Heart left ventricle (tissue), 16 donors: ENCODE results near the gene BICDL2. TPM values are rescaled to one million over a fixed set of nuclear protein-coding genes. Genes with fewer than 3 reads are reported as not detected.

ENCODE experiments used
- ATAC-seq, 4 donors: fragments of 200-7000 bp; cut with Tn5 transposase; one replicate each; pipeline ENCODE4 v1.9.1; 2020 to 2022; ENCODE audit warnings: moderate library complexity in 4 of 4, mild to moderate bottlenecking in 3 of 4, moderate number of reproducible peaks in 1 of 4
- DNase-seq, 5 donors: peaks; one replicate each; pipeline ENCODE4 v3.0.0-alpha.2; 2020
- H3K27ac ChIP-seq, 12 donors: fragments of 200-600 bp; sonication (generic) in 4 of 12; one replicate each; pipeline versions ENCODE4 v1.5.0 to v1.8.0; 2016 to 2022; ENCODE audit warnings: mild to moderate bottlenecking in 2 of 12
- H3K27me3 ChIP-seq, 9 donors: fragments of 200-600 bp; sonication (generic) in 2 of 9; one replicate each; pipeline versions ENCODE4 v1.5.1 to v1.8.0; 2016 to 2022; ENCODE audit warnings: mild to moderate bottlenecking in 3 of 9
- H3K36me3 ChIP-seq, 9 donors: fragments of 200-600 bp; sonication (generic) in 2 of 9; one replicate each; pipeline versions ENCODE4 v1.5.0 to v1.8.0; 2018 to 2022; ENCODE audit warnings: mild to moderate bottlenecking in 2 of 9
- H3K4me1 ChIP-seq, 12 donors: fragments of 200-600 bp; sonication (generic) in 4 of 12; one replicate each; pipeline versions ENCODE4 v1.5.0 to v1.8.0; 2016 to 2022; ENCODE audit warnings: mild to moderate bottlenecking in 3 of 12
- H3K4me3 ChIP-seq, 12 donors: fragments of 200-600 bp; sonication (generic) in 4 of 12; one replicate each; pipeline versions ENCODE4 v1.5.0 to v1.8.0; 2017 to 2022; ENCODE audit warnings: mild to moderate bottlenecking in 9 of 12, moderate library complexity in 4 of 12
- H3K9me3 ChIP-seq, 12 donors: fragments of 200-600 bp; sonication (generic) in 4 of 12; one replicate each; pipeline versions ENCODE4 v1.5.0 to v1.8.0; 2016 to 2022; ENCODE audit warnings: mild to moderate bottlenecking in 1 of 12
- CTCF ChIP-seq, 12 donors: fragments of 200-600 bp; sonication (generic) in 4 of 12; IDR thresholded peaks; one replicate each; pipeline versions ENCODE4 v1.5.0 to v1.8.0; 2018 to 2022; ENCODE audit warnings: antibody characterized with exemption in 12 of 12, mild to moderate bottlenecking in 5 of 12
- POLR2A ChIP-seq, 2 donors: fragments of 450-650 bp; IDR thresholded peaks; one replicate each; pipeline ENCODE4 v1.6.1; 2017; ENCODE audit warnings: antibody characterized with exemption in 2 of 2, mild to moderate bottlenecking in 2 of 2, moderate library complexity in 2 of 2
- WGBS, 4 donors: extraction: QIAGEN DNeasy Blood & Tissue Kit in 2 of 4; methylation state at CpG; one replicate each; pipeline versions ENCODE4 v1.1.5 to v1.1.7; 2013 to 2018; 5-methylcytosine and 5-hydroxymethylcytosine counted together
- intact Hi-C, 10 donors: fragments of 100-400 bp; cut with DNase I; formaldehyde crosslinking; loops; one replicate each; pipeline versions ENCODE4 v1.11.1 to v1.14.2; 2022
- polyA plus RNA-seq, 2 donors: library from polyadenylated mRNA; stranded (reverse); fragments of 200-250 nt; gene quantifications; one replicate each; pipeline ENCODE4 v1.2.3, GENCODE V29; 2013
- total RNA-seq, 9 donors: library from RNA; depleted of rRNA in 2 of 9; stranded (reverse); fragments of >200 nt in 2 of 9; fragmentation: NEBNext Ultra II Directional in 3 of 9; extraction: Animal tissue kit (Norgen Biotek cat#: 25700) in 3 of 9; gene quantifications; one replicate each; pipeline versions ENCODE4 v1.1.0 to v1.2.4, GENCODE V29; 2016 to 2023
- donor health status: ischemic (EF 13 %, LVEDD 7.1; RV severe dilation, severe dysfunction).
- donor health status: healthy with polysubstance abuse.
- donor health status: DM: no; HTN: yes; CAD: no.
- donor health status: DM: no; HTN: no; CAD: no.
- donor health status: ischemic (EF 25% LVEDD 6.9; RV normal size, moderate dysfunction).
- donor health status: ischemic (EF 25% LVEDD 5.7; RV mildly dilated, moderate dysfunction).
- donor health status: healthy.
- donor health status: DM: yes; HTN: yes; CAD: no.
- donor health status: ischemic (EF 35%, LVEDD 5.7; RV mildly dilated, moderate dysfunction).
- donor health status: nonischemic (EF 11% LVEDD 7.7; RV severe dilation, severe dysfunction).
- donor health status: DM: yes; HTN: yes; CAD: no.
- donor health status: PGD.
- donor health status: ischemic (EF 29% LVEDD 5.4; RV normal size, mild dysfunction).
- donor health status: nonischemic (EF 23%, LVEDD 6.1; RV moderate dilation, normal function).

BICDL2 gene
- total and polyA plus RNA-seq, 11 donors = 0.07 TPM; not detected in 10

- H3K36me3 ChIP-seq = no peaks in the 10 kb centered on the region
- peaks cover 0 to 47% (median 31%) of the 10 kb centered on the region in 12 donors for H3K4me1 ChIP-seq
- no peak for ATAC-seq
- 65 to 79% (median 75%) methylated on average over 4 of the region's 4 CpGs for WGBS, 4 donors
- no peak overlapping the region for H3K27ac ChIP-seq
- intact Hi-C loops = loop anchor here in 1 of 10 donors (2.0 to 5.0 kb wide), 2 partner anchors 55 to 70 kb away; partner anchors contain the start of gene FLYWCH1
- DNase-seq = no peak
- no peaks in the 10 kb centered on the region for H3K9me3 ChIP-seq
- peaks cover 0 to 12% (median 4%) of the 10 kb centered on the region in 9 donors for H3K27me3 ChIP-seq
- TF ChIP-seq POLR2A (IDR thresholded peaks at IDR 0.05) (no peak), CTCF (IDR thresholded peaks at IDR 0.05) (no peak)
- H3K4me3 ChIP-seq = no peak overlapping the region
Observed at GRCh38 chr16:2981899-2982250, 54.9 kb downstream of the BICDL2 start.

- TF ChIP-seq POLR2A (IDR thresholded peaks at IDR 0.05) (no peak), CTCF (IDR thresholded peaks at IDR 0.05) (no peak)
- H3K9me3 ChIP-seq = no peaks in the 10 kb centered on the region
- DNase-seq = peak in 1 of 5 donors; percentile 42
- 48 to 53% (median 50%) methylated on average over 33 of the region's 33 CpGs for WGBS, 4 donors
- no peaks in the 10 kb centered on the region for H3K36me3 ChIP-seq
- peaks cover 0 to 44% (median 31%) of the 10 kb centered on the region in 12 donors for H3K4me1 ChIP-seq
- intact Hi-C loops = loop anchor here in 1 of 10 donors (2.0 to 5.0 kb wide), 2 partner anchors 55 to 69 kb away; partner anchors contain the start of gene FLYWCH1
- H3K27ac ChIP-seq = no peak overlapping the region
- H3K4me3 ChIP-seq = peak overlapping the region in 10 of 12 donors; percentile 58 to 91 (median 78)
- no peak for ATAC-seq
- peaks cover 0 to 12% (median 4%) of the 10 kb centered on the region in 9 donors for H3K27me3 ChIP-seq
Observed at GRCh38 chr16:2981177-2981898, 55.4 kb downstream of the BICDL2 start.

GRCh38 chr16:2980227-2981176, 56.2 kb downstream of the BICDL2 start, which contains the start of gene PKMYT1:
Gene PKMYT1, minus strand, starts transcription at chr16:2980446. Its CDS starts 789 bp downstream, at chr16:2979657.
- ATAC-seq = peak; percentile 59 to 96 (median 94)
- H3K27me3 ChIP-seq = peaks cover 0 to 12% (median 4%) of the 10 kb centered on the region in 9 donors
- H3K4me3 ChIP-seq = peak within 1 kb of the TSS; percentile 58 to 93 (median 78)
- DNase-seq = peak; percentile 90 to 96 (median 93)
- intact Hi-C loops = loop anchor here in 1 of 10 donors (2.0 to 5.0 kb wide), 2 partner anchors 54 to 68 kb away; partner anchors contain the start of gene FLYWCH1
- TF ChIP-seq CTCF (IDR thresholded peaks at IDR 0.05) = peak in 1 of 12 donors; percentile 7
- TF ChIP-seq POLR2A (IDR thresholded peaks at IDR 0.05) = peak; percentile 65 to 98
- H3K27ac ChIP-seq = peak within 1 kb of the TSS; percentile 63 to 95 (median 85)
- no peaks in the 10 kb centered on the region for H3K9me3 ChIP-seq
- peaks cover 0 to 37% (median 28%) of the 10 kb centered on the region in 12 donors for H3K4me1 ChIP-seq
- peaks cover 0 to 2% (median 0%) of the 10 kb centered on the region in 9 donors for H3K36me3 ChIP-seq
- WGBS, 4 donors = 4 to 15% (median 6%) methylated on average over 32 to 91 of the region's 91 CpGs
